ENCODE data around the gene SRRM4.

Gene SRRM4

GRCh38 chr12:118959985-118960560 is 21.3 kb upstream of the SRRM4 start:
- Histone ChIP-seq H4K12ac (ENCODE audit: low read depth, low read length) (no peak overlapping the region), H2AFZ (ENCODE audit: insufficient read depth, low read length, poor library complexity) (no peak overlapping the region), H3K4me2 (ENCODE audit: low read length) (no peak overlapping the region), H2BK12ac (ENCODE audit: low read length) (no peak overlapping the region), H3K23ac (ENCODE audit: low read length) (no peak overlapping the region), H2BK5ac (ENCODE audit: low read depth, low read length, poor library complexity) (no peak overlapping the region), H3K4ac (ENCODE audit: low read depth, low read length) (no peak overlapping the region), H3K79me2 (ENCODE audit: control insufficient read depth, insufficient read depth, low read length, poor library complexity) (no peaks in the 10 kb centered on the region), H3K14ac (ENCODE audit: low read length) (no peak overlapping the region), H3K27me3 (ENCODE audit: insufficient read depth, low read length) (no peaks in the 10 kb centered on the region), H4K91ac (ENCODE audit: low read depth, low read length) (no peak overlapping the region), H2AK5ac (ENCODE audit: low read length) (no peak overlapping the region), H3K18ac (ENCODE audit: low read length) (no peak overlapping the region), H3K9ac (ENCODE audit: low read length) (no peak overlapping the region), H3K4me3 (ENCODE audit: low read depth, low read length) (no peak overlapping the region), H3K4me1 (ENCODE audit: control insufficient read depth in 1 of 2, insufficient read depth in 2 of 2, low read length in 2 of 2) (no peaks in the 10 kb centered on the region), H3K27ac (ENCODE audit: low read depth, low read length) (no peak overlapping the region), H3K9me3 (ENCODE audit: insufficient read depth, low read depth, low read length) (no peaks in the 10 kb centered on the region), H2BK120ac (ENCODE audit: insufficient read depth, low read length, poor library complexity) (no peak overlapping the region), H3K79me1 (ENCODE audit: low read length) (no peaks in the 10 kb centered on the region), H4K8ac (ENCODE audit: low read depth, low read length) (no peak overlapping the region), H3K36me3 (ENCODE audit: control insufficient read depth in 1 of 2, insufficient read depth in 2 of 2, low read length in 2 of 2) (no peaks in the 10 kb centered on the region)
- WGBS (ENCODE audit: extremely low coverage, insufficient coverage, insufficient read length): no CpG with 5 or more reads among the region's 2 CpGs
- no peak for DNase-seq

- Histone ChIP-seq H3K9me3 (ENCODE audit: insufficient read depth, low read depth, low read length) (no peaks in the 10 kb centered on the region), H3K79me2 (ENCODE audit: control insufficient read depth, insufficient read depth, low read length, poor library complexity) (no peaks in the 10 kb centered on the region), H3K18ac (ENCODE audit: low read length) (no peak overlapping the region), H3K79me1 (ENCODE audit: low read length) (no peaks in the 10 kb centered on the region), H2BK120ac (ENCODE audit: insufficient read depth, low read length, poor library complexity) (no peak overlapping the region), H2AFZ (ENCODE audit: insufficient read depth, low read length, poor library complexity) (no peak overlapping the region), H3K36me3 (ENCODE audit: control insufficient read depth in 1 of 2, insufficient read depth in 2 of 2, low read length in 2 of 2) (no peaks in the 10 kb centered on the region), H3K4me1 (ENCODE audit: control insufficient read depth in 1 of 2, insufficient read depth in 2 of 2, low read length in 2 of 2) (no peaks in the 10 kb centered on the region), H3K14ac (ENCODE audit: low read length) (no peak overlapping the region), H3K23ac (ENCODE audit: low read length) (no peak overlapping the region), H4K91ac (ENCODE audit: low read depth, low read length) (no peak overlapping the region), H2AK5ac (ENCODE audit: low read length) (no peak overlapping the region), H4K12ac (ENCODE audit: low read depth, low read length) (no peak overlapping the region), H3K4me3 (ENCODE audit: low read depth, low read length) (no peak overlapping the region), H3K4me2 (ENCODE audit: low read length) (no peak overlapping the region), H3K27me3 (ENCODE audit: insufficient read depth, low read length) (no peaks in the 10 kb centered on the region), H2BK5ac (ENCODE audit: low read depth, low read length, poor library complexity) (no peak overlapping the region), H3K9ac (ENCODE audit: low read length) (no peak overlapping the region), H2BK12ac (ENCODE audit: low read length) (no peak overlapping the region), H4K8ac (ENCODE audit: low read depth, low read length) (no peak overlapping the region), H3K27ac (ENCODE audit: low read depth, low read length) (no peak overlapping the region), H3K4ac (ENCODE audit: low read depth, low read length) (no peak overlapping the region)
- WGBS (ENCODE audit: extremely low coverage, insufficient coverage, insufficient read length): no CpG with 5 or more reads among the region's 6 CpGs
- DNase-seq: no peak
Measured at GRCh38 chr12:118960865-118961264, 20.5 kb upstream of the SRRM4 start.

- H3K14ac ChIP-seq (ENCODE audit: low read length): no peak overlapping the region
- H3K23ac ChIP-seq (ENCODE audit: low read length): no peak overlapping the region
- H2BK120ac ChIP-seq (ENCODE audit: insufficient read depth, low read length, poor library complexity): no peak overlapping the region
- WGBS (ENCODE audit: extremely low coverage, insufficient coverage, insufficient read length): no CpG with 5 or more reads among the region's 5 CpGs
- no peak overlapping the region for H3K4me3 ChIP-seq (ENCODE audit: low read depth, low read length)
- no peaks in the 10 kb centered on the region for H3K79me2 ChIP-seq (ENCODE audit: control insufficient read depth, insufficient read depth, low read length, poor library complexity)
- no peaks in the 10 kb centered on the region for H3K79me1 ChIP-seq (ENCODE audit: low read length)
- no peak for DNase-seq
- no peak overlapping the region for H4K8ac ChIP-seq (ENCODE audit: low read depth, low read length)
- H4K12ac ChIP-seq (ENCODE audit: low read depth, low read length): no peak overlapping the region
- H3K9ac ChIP-seq (ENCODE audit: low read length): no peak overlapping the region
- H3K36me3 ChIP-seq (ENCODE audit: control insufficient read depth in 1 of 2, insufficient read depth in 2 of 2, low read length in 2 of 2): no peaks in the 10 kb centered on the region
- H2AFZ ChIP-seq (ENCODE audit: insufficient read depth, low read length, poor library complexity): no peak overlapping the region
- H2AK5ac ChIP-seq (ENCODE audit: low read length): no peak overlapping the region
- H3K18ac ChIP-seq (ENCODE audit: low read length): no peak overlapping the region
- H3K9me3 ChIP-seq (ENCODE audit: insufficient read depth, low read depth, low read length): no peaks in the 10 kb centered on the region
- H3K4ac ChIP-seq (ENCODE audit: low read depth, low read length): no peak overlapping the region
- no peak overlapping the region for H2BK5ac ChIP-seq (ENCODE audit: low read depth, low read length, poor library complexity)
- no peaks in the 10 kb centered on the region for H3K27me3 ChIP-seq (ENCODE audit: insufficient read depth, low read length)
- H2BK12ac ChIP-seq (ENCODE audit: low read length): no peak overlapping the region
- H3K27ac ChIP-seq (ENCODE audit: low read depth, low read length): no peak overlapping the region
- H3K4me1 ChIP-seq (ENCODE audit: control insufficient read depth in 1 of 2, insufficient read depth in 2 of 2, low read length in 2 of 2): no peaks in the 10 kb centered on the region
- no peak overlapping the region for H4K91ac ChIP-seq (ENCODE audit: low read depth, low read length)
- H3K4me2 ChIP-seq (ENCODE audit: low read length): no peak overlapping the region
Measured at GRCh38 chr12:118964988-118965387, 16.4 kb upstream of the SRRM4 start.

- no peak overlapping the region for H2BK12ac ChIP-seq (ENCODE audit: low read length)
- no peak overlapping the region for H2BK120ac ChIP-seq (ENCODE audit: insufficient read depth, low read length, poor library complexity)
- no peaks in the 10 kb centered on the region for H3K79me1 ChIP-seq (ENCODE audit: low read length)
- no peak overlapping the region for H3K4me3 ChIP-seq (ENCODE audit: low read depth, low read length)
- H2BK5ac ChIP-seq (ENCODE audit: low read depth, low read length, poor library complexity): no peak overlapping the region
- no peak overlapping the region for H3K4me2 ChIP-seq (ENCODE audit: low read length)
- H3K9me3 ChIP-seq (ENCODE audit: insufficient read depth, low read depth, low read length): no peaks in the 10 kb centered on the region
- H3K9ac ChIP-seq (ENCODE audit: low read length): no peak overlapping the region
- no peak overlapping the region for H3K4ac ChIP-seq (ENCODE audit: low read depth, low read length)
- no CpG with 5 or more reads among the region's 5 CpGs for WGBS (ENCODE audit: extremely low coverage, insufficient coverage, insufficient read length)
- H3K27me3 ChIP-seq (ENCODE audit: insufficient read depth, low read length): no peaks in the 10 kb centered on the region
- H3K79me2 ChIP-seq (ENCODE audit: control insufficient read depth, insufficient read depth, low read length, poor library complexity): no peaks in the 10 kb centered on the region
- no peak overlapping the region for H4K12ac ChIP-seq (ENCODE audit: low read depth, low read length)
- H3K36me3 ChIP-seq (ENCODE audit: control insufficient read depth in 1 of 2, insufficient read depth in 2 of 2, low read length in 2 of 2): no peaks in the 10 kb centered on the region
- no peak overlapping the region for H3K18ac ChIP-seq (ENCODE audit: low read length)
- H3K4me1 ChIP-seq (ENCODE audit: control insufficient read depth in 1 of 2, insufficient read depth in 2 of 2, low read length in 2 of 2): no peaks in the 10 kb centered on the region
- DNase-seq: no peak
- no peak overlapping the region for H2AFZ ChIP-seq (ENCODE audit: insufficient read depth, low read length, poor library complexity)
- H3K27ac ChIP-seq (ENCODE audit: low read depth, low read length): no peak overlapping the region
- no peak overlapping the region for H4K8ac ChIP-seq (ENCODE audit: low read depth, low read length)
- no peak overlapping the region for H4K91ac ChIP-seq (ENCODE audit: low read depth, low read length)
- H2AK5ac ChIP-seq (ENCODE audit: low read length): no peak overlapping the region
- H3K23ac ChIP-seq (ENCODE audit: low read length): no peak overlapping the region
- no peak overlapping the region for H3K14ac ChIP-seq (ENCODE audit: low read length)
Measured at GRCh38 chr12:118970856-118971255, 10.5 kb upstream of the SRRM4 start.

Measured in trophoblast cell (in vitro differentiated cells and primary cell).